DMS153 treated with DMSO at 0.1 percent for 48 hours (cell line): ENCODE data around the gene OR4B1.

Experiments
- DNase-seq: peaks from one replicate; lab custom pipeline; 2025; ENCODE audit not compliant: unreplicated experiment; lab: John Stamatoyannopoulos, UW

OR4B1 gene

GRCh38 chr11:48261600-48261999 lies 45.0 kb downstream of the OR4B1 start:
- DNase-seq: no peak

GRCh38 chr11:48263423-48263911 lies 46.9 kb downstream of the OR4B1 start, which contains the start of gene OR4X1:
TSS of gene OR4X1 (plus strand) at chr11:48263861. CDS start at chr11:48263861, 0 bp downstream.
- DNase-seq: no peak
